ENCODE measurements around the gene OGFOD1. TPM values are rescaled to one million over a fixed set of nuclear protein-coding genes. Genes with fewer than 3 reads are reported as not detected.

Gene OGFOD1
- polyA plus RNA-seq, 1 donor (not counting 4 experiments of a cell fraction or from before 2014, with no cell fraction given) = 70.5 TPM

GRCh38 chr16:56482683-56483236 lies 31.4 kb downstream of the OGFOD1 start:
- dilution Hi-C loops (cut with MboI; ENCODE audit: extremely low pct_ligation_motif_present, low sequenced_read_pairs) = no loop called here
- Histone ChIP-seq H3K4me1 (ENCODE audit: control insufficient read depth, extremely low read depth, insufficient read depth, low read length) (no peaks in the 10 kb centered on the region), H4K20me1 (ENCODE audit: control insufficient read depth, extremely low read depth, insufficient read depth, low read length) (no peaks in the 10 kb centered on the region), H3K9me1 (ENCODE audit: control insufficient read depth, extremely low read depth, insufficient read depth, low read length) (no peaks in the 10 kb centered on the region), H3K36me3 (ENCODE audit: control insufficient read depth in 2 of 2, extremely low read depth in 1 of 2, insufficient read depth in 2 of 2, low read length in 2 of 2) (peaks cover 10 to 12% of the 10 kb centered on the region in 2 experiments), H3K27me3 (ENCODE audit: control insufficient read depth, extremely low read depth, insufficient read depth, low read length) (no peaks in the 10 kb centered on the region), H3K27ac (ENCODE audit: control insufficient read depth, insufficient read depth, low read length) (no peak overlapping the region), H3K79me2 (ENCODE audit: control insufficient read depth, insufficient read depth, low read length) (no peaks in the 10 kb centered on the region), H3K9me3 (ENCODE audit: control insufficient read depth, low read depth, low read length) (no peaks in the 10 kb centered on the region), H2AFZ (ENCODE audit: control insufficient read depth, low read length) (no peak overlapping the region), H3K9ac (ENCODE audit: control insufficient read depth, extremely low read depth, insufficient read depth, low read length) (no peak overlapping the region), H3K4me3 (ENCODE audit: control insufficient read depth in 2 of 3, extremely low read depth in 1 of 3, insufficient read depth in 2 of 3, low read depth in 1 of 3, low read length in 3 of 3) (no peak overlapping the region), H3K4me2 (ENCODE audit: control insufficient read depth, extremely low read depth, insufficient read depth, low read depth, low read length) (no peak overlapping the region)
- TF ChIP-seq CTCF (optimal IDR thresholded peaks at IDR 0.05 in 1 of 3, IDR thresholded peaks at IDR 0.05 in 1 of 3, conservative IDR thresholded peaks at IDR 0.05 in 1 of 3; ENCODE audit: extremely low read depth in 1 of 3, insufficient read depth in 2 of 3, low read length in 3 of 3) (no peak), EZH2 (IDR thresholded peaks at IDR 0.05; ENCODE audit: low read length) (no peak)
- DNase-seq (ENCODE audit: low read depth, low spot score) = no peak
- peak; percentile 26 for FAIRE-seq

GRCh38 chr16:56483394-56483793 lies 32.0 kb downstream of the OGFOD1 start:
- H3K9me1 ChIP-seq (ENCODE audit: control insufficient read depth, extremely low read depth, insufficient read depth, low read length) = no peaks in the 10 kb centered on the region
- H3K27ac ChIP-seq (ENCODE audit: control insufficient read depth, insufficient read depth, low read length) = no peak overlapping the region
- DNase-seq (ENCODE audit: low read depth, low spot score) (no peak), FAIRE-seq (no peak)
- no peaks in the 10 kb centered on the region for H3K4me1 ChIP-seq (ENCODE audit: control insufficient read depth, extremely low read depth, insufficient read depth, low read length)
- H3K79me2 ChIP-seq (ENCODE audit: control insufficient read depth, insufficient read depth, low read length) = no peaks in the 10 kb centered on the region
- H2AFZ ChIP-seq (ENCODE audit: control insufficient read depth, low read length) = no peak overlapping the region
- no peak overlapping the region for H3K4me2 ChIP-seq (ENCODE audit: control insufficient read depth, extremely low read depth, insufficient read depth, low read depth, low read length)
- H3K9ac ChIP-seq (ENCODE audit: control insufficient read depth, extremely low read depth, insufficient read depth, low read length) = no peak overlapping the region
- H3K9me3 ChIP-seq (ENCODE audit: control insufficient read depth, low read depth, low read length) = no peaks in the 10 kb centered on the region
- H3K36me3 ChIP-seq (ENCODE audit: control insufficient read depth in 2 of 2, extremely low read depth in 1 of 2, insufficient read depth in 2 of 2, low read length in 2 of 2) = peaks cover 8 to 12% of the 10 kb centered on the region in 2 experiments
- no peak overlapping the region for H3K4me3 ChIP-seq (ENCODE audit: control insufficient read depth in 2 of 3, extremely low read depth in 1 of 3, insufficient read depth in 2 of 3, low read depth in 1 of 3, low read length in 3 of 3)
- TF ChIP-seq EZH2 (IDR thresholded peaks at IDR 0.05; ENCODE audit: low read length) = no peak
- TF ChIP-seq CTCF (optimal IDR thresholded peaks at IDR 0.05 in 1 of 3, IDR thresholded peaks at IDR 0.05 in 1 of 3, conservative IDR thresholded peaks at IDR 0.05 in 1 of 3; ENCODE audit: extremely low read depth in 1 of 3, insufficient read depth in 2 of 3, low read length in 3 of 3) = no peak
- H4K20me1 ChIP-seq (ENCODE audit: control insufficient read depth, extremely low read depth, insufficient read depth, low read length) = no peaks in the 10 kb centered on the region
- no peaks in the 10 kb centered on the region for H3K27me3 ChIP-seq (ENCODE audit: control insufficient read depth, extremely low read depth, insufficient read depth, low read length)
- dilution Hi-C loops (cut with MboI; ENCODE audit: extremely low pct_ligation_motif_present, low sequenced_read_pairs) = no loop called here
